Epithelial cell of prostate (primary cell): ENCODE data around the gene LMNA.
A peak's percentile ranks its signal among the peaks of the same experiment; 100 is the strongest.
"Not testable (repeated sequence)": the region's sequence is repeated elsewhere in the genome, so short reads cannot be mapped to it uniquely, and the experiment has no call there.

Experiments used
- DNase-seq: peaks from one replicate; pipeline ENCODE4 v3.0.0-alpha.2; 2011; ENCODE audit warnings: low read depth, low spot score
- H3K27ac ChIP-seq: fragments of 450-650 bp; 2 replicates; pipeline ENCODE4 v1.5.1; 2017; ENCODE audit warnings: mild to moderate bottlenecking

The LMNA gene

DNA sequence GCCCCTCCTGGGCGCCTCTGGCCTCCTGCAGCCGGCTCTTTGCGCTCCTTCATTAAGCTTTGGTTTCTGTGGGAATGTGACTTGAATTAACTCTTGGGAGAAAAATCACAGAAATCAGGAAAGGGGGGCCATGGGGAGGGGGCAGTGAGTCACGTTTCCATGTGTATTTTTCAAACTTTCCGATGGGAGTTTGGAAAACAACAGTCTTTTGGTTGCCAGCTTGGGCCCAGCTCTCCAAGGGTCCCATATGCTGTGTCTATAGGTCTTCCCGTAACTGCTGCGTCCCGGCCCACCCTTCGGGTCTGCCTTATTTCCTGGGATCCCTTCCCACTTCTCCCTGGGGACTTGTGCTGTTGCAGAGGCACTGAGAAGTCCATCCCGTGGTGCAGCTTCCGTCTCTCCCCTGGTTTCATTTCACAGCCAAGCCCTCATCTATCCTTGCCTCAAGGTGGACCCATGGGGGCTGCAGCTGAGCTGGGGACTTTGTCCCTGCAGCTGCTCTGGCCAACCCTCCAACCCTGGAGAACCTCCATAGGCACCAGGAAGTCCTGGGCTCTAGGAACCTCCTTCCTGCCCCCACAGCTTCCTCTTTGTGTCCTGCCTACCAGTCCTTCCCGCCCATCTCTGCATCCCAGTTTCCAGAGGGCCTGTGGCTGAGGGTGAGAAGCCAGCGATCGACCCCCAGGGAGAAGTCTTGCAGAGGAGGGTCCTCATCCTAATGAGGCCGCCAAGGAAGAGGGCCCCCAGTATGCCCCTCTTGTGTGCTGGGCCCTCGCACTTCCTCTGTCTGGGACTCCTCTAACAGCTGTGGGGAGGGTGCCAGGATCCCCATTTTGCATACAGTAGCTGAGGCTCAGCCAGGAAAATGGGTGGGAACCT is 11.6 kb upstream of the LMNA start:
- no peak for DNase-seq
- H3K27ac ChIP-seq: peak overlapping the region; percentile 84

DNA sequence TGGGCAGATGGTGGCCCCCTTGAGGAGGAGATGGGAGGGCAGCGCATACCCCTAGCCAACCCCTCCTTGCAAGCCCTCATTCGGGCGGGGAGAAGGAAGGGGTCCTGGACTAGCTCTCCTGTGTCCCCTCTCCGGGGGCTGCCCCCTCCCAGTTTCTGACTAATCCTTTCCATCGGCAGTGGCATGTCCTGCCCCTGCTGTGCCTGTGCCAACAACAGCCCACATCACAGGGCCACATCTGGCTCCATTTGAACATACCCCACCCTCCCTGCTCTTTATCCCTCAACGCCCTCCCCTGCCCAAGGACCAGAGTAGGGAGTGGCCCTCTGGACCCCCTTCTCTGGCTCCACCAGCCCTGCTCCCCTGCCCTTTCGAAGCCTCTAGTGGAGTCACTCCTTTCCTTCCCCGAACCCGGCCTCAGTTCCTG is 11.0 kb upstream of the LMNA start:
- DNase-seq: no peak
- peak overlapping the region; percentile 84 for H3K27ac ChIP-seq

DNA sequence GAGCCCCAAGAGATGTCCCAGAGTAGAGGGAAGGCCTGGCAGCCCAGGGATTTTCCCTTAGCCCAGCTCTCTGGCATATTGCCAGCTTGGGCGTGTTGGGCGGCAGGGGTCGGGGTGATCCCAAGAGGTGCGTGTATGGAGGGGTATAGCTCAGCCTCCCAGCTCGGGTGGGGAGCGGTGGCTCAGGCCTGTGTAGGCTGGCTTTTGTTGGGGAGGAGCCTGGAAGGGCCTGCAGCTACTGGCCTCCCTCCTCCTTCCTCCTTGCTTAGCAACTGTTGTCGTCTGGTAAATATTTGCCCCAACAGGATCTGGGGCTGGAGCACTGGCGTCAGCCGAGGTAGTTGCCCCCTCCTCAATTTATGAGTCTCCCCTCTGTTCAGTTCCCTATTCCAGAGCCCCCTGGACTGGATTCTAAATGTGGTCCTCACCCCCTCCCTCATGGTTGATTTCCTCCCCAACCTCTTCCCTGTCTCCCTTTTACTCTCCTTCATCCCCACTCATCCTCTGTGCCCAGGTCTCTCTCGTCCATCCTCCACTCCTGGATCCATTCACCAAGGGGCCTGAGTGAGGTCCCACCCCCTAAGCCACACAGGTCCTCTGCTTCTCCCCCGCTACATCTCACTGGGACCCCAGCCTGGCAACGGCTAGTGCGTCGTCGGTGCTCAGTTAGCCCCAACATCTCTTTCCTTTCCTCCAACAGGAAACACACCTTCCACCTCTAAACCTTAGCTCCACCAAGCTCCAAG is 10.3 kb upstream of the LMNA start:
- DNase-seq: no peak
- peak overlapping the region; percentile 84 for H3K27ac ChIP-seq

DNA sequence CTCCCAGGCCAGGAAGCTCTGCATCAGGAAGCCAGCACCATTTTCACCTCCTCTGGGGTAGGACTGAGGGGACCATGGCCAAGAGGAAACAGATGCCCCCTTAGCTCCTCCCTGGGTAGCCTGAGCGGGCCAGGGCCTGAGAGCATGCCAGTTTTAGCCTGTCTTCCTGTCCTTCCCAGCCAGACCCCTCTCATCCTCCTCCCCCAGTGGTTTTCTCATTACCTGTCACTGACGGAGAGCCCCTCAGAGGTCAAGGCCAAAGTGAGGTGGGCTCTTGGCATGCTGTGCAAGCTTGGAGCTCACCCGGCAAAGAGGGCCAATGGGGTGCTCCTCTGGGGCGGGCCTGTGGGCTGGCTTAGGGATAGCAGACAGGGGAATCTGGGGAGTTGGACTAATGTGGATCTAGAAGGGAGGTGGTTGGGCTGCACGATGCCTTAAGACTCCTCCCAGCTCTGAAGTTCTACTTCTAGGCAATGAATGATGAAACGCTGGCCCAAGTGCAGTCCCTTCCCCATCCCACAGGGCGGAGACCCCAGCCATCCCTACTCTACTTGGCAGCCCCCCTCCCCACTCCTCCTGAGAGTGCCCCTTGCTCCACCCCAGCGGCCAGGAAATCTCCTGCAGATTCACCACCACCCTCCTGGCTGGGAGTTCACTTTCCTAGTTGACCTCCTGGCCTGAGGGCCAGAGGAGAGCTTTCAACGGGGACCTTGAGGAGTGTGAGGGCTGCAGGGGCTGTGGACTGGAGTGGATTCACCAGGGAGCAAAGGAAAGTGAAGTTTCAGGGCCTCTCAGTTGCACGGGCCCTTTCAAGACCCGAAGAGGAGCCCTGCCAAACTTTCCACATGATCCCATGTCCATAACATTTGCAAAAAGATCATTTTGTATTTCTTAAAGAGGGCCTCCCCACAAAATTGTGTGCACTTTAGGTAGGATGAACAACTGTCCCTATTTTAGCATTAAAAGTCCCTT is 9.4 kb upstream of the LMNA start:
- peak overlapping the region; percentile 84 for H3K27ac ChIP-seq
- no peak for DNase-seq

DNA sequence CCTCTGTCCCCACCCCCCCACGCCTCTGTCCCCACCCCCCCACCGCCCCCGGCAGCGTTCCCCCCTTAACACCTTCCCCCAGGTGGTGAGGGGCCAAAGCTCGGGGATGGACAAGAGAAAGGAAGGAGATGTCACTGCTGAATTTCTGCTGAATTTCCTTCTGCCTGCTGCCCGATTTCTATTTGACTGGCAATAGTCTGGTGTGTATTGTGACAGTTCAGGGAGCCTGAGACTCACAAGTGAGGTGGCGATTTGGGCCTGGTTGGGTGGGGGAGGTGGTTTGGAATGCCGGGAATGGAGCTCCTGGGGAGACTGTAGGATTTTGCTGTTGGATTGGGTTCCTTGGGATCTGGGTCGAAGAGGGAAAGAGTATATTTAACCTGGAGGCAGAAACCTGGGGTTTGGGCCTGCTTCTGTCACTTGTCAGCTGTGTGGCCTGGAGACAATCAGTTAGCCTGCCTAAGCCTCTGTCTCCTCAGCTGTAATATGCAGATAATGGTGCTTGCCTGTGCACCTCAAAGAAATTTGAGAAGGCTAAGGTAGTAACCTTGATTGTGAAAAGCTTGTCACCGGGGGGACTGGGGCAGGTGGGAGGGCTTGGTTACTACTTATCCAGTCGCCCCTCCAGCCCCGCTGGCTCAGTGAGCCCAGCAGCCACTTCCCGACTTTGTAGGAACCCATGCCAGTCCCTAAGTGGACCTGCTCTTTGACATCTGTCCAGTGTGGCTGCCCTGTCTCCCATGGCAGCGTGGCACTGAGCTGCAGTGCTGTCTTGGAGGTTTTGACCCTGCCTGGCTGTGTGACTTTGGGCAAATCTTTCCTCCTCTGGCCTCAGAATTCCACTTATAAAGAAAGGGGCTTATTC is 7.7 kb upstream of the LMNA start:
- DNase-seq: no peak
- H3K27ac ChIP-seq: peak overlapping the region; percentile 84

DNA sequence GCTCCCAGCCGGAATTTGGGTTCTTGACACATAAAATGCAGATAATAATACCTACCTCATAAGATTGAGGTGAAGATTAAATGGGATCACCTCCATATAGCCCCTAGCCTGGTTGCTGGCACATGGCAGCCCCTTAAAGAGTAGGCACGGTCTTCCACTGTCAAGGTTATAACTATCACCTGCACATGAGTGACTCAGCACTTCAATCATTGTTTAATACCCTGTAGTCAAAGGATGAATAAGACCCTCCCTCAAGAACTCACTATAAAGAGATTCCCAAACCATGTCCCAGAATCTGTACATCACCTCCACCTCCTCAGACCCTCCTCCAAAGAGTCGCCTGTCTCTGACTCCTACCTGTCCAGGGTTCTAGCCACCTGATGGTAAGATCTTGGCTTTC is 6.5 kb upstream of the LMNA start:
- DNase-seq: no peak
- no peak overlapping the region for H3K27ac ChIP-seq

DNA sequence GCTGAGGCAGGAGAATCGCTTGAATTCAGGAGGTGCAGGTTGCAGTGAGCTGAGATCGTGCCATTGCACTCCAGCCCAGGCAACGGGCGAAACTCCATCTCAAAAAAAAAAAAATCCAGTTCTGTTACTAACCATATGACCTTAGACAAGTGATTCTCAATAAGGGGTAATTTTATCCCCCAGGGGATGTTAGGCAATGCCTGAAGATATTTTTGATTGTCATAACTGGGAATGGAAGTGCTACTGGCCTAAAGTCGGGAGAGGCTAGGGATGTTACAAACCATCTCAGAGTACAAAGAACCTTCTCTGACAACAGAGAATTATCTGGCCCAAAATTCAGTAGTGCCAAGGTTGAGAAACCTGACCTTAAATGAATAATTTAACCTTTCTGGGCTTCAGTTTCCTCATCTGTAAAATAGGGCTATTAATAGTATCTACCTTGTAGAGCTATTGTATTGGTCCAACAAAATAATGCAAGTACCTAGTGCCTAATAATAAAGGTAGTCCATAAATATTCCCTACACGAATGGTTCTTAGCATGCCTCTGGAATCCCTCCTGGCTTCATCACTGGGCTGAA is 5.8 kb upstream of the LMNA start:
- DNase-seq: no peak
- no peak overlapping the region for H3K27ac ChIP-seq

DNA sequence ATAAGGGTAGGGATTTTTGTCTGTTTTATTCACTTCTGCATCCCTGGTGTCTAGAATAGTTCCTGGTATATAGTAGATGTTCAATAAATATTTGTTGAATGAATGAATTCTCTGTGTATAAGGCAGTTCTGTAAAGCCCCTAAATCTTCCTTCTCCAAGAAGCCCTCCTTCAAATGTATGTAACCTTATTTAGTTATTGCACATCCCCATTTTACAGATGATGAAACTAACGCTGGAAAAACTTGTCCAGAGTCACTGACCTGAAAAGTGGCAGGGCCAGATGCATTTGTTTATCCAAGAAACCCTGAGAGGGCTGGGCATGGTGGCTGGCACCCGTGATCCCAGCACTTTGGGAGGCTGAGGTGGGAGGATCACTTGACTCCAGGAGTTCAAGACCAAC is 4.3 kb upstream of the LMNA start:
- no peak for DNase-seq
- no peak overlapping the region for H3K27ac ChIP-seq

DNA sequence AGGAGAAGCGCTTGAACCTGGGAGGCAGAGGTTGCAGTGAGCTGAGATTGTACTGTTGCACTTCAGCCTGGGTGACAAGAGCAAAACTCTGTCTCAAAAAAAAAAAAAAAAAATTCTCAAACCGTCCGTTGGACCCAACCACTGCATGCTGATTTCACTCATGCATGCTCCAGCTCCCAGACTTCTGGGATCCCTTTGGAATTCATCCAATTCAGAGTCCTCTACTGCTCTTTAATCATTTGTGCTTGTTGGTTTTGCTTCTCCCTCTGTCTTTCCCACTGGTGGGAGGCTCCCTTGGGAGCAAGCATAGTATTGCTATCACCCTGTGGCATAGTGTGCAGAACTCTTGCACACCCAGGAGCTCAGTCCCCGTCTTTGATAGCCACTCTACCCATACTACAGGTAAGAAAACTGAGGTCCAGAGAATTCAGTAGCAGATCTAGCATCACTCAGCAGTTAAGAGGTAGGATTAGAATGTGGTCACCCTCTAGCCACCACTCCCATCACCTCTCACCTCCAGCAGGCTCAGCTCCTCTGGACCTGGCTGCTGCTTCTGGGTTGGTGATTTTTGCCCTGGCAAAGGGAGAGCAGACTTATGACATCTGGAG is 3.1 kb upstream of the LMNA start:
- H3K27ac ChIP-seq: no peak overlapping the region
- DNase-seq: no peak

DNA sequence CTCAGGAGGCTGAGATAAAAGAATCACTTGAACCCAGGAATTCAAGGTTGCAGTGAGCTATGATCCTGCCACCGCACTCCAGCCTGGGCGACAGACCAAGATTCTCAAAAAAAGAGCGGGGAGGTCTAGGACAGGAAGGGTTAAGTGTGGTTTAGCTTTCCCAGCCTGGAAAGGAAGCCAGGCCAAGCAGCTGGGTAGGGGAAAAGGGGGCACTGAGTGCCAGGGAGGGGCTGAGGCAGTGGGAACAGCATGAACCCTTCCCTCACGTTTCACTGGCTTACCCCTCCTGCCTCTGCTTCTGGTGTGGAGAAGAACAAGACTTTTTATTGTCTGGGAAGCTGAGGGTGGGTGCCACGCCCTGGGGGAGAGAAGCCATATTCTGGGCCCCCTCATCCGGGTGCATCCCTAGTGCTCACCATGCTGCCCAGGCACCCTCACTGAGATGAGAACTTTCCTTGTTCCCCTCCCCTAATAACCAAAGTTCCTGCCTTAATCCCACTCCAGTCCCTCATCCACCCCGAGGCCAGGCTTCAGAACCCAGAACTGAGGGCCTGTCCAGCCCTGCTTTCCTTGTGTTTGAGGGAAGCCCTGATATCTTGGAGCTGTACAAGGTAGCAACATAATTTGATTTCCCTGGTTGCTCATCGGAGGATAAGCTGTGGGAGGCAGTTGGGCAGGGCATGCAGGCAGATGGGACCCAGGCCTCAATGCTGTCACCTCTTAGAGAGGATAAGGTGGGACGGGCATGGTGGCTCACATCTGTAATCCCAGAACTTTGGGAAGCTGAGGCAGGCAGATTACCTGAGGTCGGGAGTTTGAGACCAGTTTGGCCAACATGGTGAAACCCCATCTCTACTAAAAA is 2.0 kb upstream of the LMNA start:
- H3K27ac ChIP-seq: no peak overlapping the region
- DNase-seq: no peak

DNA sequence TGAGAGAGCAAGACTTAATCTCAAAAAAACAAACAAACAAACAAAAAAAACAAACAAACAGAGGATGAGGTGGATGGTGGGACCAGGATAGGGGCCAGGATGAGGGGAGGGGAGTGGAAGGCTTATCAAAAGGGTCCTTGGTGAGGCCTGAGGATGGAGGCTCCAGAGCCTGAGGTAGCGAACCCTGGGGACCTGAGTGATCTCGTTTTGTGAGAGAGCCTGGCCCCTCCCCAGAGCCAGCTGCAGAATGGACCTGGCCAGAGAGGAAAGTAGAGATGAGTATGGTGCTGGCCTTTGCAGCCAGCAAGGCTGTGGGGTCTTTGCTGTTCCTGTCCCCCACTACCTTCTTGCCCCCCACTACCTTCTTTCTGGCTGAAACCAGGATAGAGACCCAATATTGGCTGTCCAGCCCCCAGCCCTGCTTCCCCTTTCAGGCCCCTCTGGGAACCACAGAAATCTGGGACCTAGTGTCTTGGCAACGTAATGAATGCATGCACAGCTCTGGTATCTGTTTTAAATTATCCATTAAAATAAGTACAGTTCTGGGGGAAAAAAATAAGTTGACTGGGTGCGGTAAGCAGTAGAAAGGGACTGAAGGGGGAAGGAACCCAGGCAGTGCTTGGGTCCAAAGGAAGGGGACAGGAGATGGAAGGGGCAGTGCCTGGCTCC is 1.1 kb upstream of the LMNA start:
- peak overlapping the region; percentile 99 for H3K27ac ChIP-seq
- no peak for DNase-seq

DNA sequence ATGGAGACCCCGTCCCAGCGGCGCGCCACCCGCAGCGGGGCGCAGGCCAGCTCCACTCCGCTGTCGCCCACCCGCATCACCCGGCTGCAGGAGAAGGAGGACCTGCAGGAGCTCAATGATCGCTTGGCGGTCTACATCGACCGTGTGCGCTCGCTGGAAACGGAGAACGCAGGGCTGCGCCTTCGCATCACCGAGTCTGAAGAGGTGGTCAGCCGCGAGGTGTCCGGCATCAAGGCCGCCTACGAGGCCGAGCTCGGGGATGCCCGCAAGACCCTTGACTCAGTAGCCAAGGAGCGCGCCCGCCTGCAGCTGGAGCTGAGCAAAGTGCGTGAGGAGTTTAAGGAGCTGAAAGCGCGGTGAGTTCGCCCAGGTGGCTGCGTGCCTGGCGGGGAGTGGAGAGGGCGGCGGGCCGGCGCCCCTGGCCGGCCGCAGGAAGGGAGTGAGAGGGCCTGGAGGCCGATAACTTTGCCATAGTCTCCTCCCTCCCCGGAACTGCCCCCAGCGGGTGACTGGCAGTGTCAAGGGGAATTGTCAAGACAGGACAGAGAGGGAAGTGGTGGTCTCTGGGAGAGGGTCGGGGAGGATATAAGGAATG is 505 bp downstream of the LMNA start:
- peak overlapping the region; percentile 99 for H3K27ac ChIP-seq
- DNase-seq: no peak

DNA sequence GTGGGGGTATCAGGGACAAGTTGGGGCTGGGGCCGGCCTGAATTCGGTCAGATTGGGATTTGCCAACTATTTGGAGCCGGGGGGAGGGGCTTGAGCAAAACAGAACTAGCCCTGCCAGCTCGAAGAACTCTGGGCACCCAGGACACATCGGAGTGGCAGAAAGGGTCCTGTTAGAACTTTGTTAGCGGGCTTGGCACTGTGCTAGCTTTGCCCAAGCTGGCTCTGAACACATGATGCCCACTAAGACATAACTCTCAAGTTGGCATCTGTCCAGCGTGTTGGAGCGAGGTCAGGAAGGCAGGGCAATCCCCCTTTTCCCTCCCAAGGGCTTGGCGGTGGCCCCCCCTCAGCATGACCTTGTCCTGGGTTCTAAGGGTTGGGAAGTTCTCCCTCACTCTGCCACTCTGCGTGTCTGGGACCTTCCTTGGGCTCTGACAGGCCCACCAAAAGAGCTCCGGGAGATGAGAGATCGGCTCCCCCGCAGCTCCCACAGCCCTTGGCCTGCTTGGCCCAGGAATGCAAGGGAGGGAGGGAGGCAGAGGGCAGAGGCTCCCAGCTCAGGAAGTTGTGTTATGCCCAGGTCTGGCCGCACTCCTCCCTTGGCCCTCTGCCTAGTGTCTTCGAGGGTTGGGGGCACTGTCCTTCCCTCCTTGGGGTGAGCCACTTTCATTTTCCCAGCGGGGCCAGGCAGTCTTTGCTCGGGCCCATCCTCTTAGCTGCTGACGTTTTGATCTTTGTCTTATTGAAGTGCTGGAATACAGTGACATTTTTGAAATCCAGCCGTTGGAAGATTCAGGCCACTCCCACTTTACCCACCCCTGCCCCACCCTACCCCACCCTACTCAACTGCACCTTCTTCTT is 1.2 kb downstream of the LMNA start:
- no peak for DNase-seq
- peak overlapping the region; percentile 99 for H3K27ac ChIP-seq

DNA sequence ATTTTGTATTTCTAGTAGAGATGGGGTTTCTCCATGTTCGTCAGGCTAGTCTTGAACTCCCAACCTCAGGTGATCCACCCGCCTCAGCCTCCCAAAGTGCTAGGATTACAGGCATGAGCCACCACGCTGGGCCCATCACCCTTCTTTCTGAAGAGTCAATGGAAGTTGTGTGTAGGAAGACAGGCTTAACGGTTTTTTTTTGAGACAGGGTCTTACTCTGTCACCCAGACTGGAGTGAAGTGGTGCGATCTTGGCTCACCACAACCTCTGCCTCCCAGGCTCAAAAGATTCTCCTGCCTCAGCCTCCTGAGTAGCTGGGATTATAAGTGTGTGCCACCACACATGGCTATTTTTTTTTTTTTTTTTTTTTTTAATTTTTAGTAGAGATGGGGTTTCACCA is 2.2 kb downstream of the LMNA start:
- peak overlapping the region; percentile 99 for H3K27ac ChIP-seq
- not testable (repeated sequence) for DNase-seq

DNA sequence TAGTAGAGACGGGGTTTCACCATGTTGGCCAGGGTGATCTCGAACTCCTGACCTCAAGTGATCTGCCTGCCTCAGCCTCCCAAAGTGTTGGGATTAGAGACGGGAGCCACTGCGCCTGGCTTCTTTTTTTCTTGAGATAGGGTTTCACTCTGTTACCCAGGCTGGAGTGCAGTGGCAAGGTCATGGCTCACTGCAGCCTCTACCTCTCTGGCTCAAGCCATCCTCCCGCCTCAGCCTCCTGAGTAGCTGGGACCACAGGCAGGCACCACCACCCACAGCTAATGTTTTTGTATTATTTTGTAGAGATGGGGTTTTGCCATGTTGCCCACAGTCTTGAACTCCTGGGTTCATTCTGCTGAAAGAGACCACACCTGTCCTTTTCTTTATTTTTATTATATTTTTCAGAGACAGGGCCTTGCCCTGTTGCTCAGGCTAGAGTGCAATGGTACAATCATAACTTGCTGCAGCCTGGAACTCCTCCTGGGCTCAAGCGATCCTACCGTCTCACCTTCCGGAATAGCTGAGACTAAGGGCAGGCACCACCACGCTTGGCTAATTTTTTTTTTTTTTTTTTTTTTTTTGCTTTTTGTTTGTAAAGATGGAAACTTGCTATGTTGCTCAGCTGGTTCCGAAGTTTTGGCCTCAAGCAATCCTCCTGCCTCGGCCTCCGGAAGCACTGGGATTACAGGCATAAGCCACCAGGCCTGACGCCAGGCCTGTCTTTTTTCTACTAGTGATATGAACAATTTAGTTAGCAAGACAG is 3.1 kb downstream of the LMNA start:
- DNase-seq: no peak
- peak overlapping the region; percentile 99 for H3K27ac ChIP-seq
